Neural cell (in vitro differentiated cells): ENCODE measurements around the gene ELP4. TPM values are rescaled to one million over a fixed set of nuclear protein-coding genes. Genes with fewer than 3 reads are reported as not detected.

ENCODE experiments used
- H2AFZ ChIP-seq: fragments of 200-600, 300-800 bp; sonication (generic), shearing (Covaris generic); 2 replicates; pipeline ENCODE4 v1.6.0; 2014; ENCODE audit warnings: low read depth, mild to moderate bottlenecking, antibody characterized with exemption, low read length, moderate library complexity
- H3F3A ChIP-seq: fragments of 200-600 bp; shearing (Covaris generic); 2 replicates; pipeline ENCODE4 v1.6.1; 2016; ENCODE audit warnings: mild to moderate bottlenecking, moderate library complexity, mixed read lengths, antibody characterized with exemption, low read length; ENCODE audit not compliant: insufficient read depth, poor library complexity, severe bottlenecking
- H3K27ac ChIP-seq: fragments of 200-600, 300-800 bp; sonication (generic), shearing (Covaris generic); 2 replicates; pipeline ENCODE4 v1.5.1; 2014; ENCODE audit warnings: mild to moderate bottlenecking, low read length, moderate library complexity
- H3K27me3 ChIP-seq: fragments of 300-800, 200-600 bp; sonication (generic), shearing (Covaris generic); 2 replicates; pipeline ENCODE4 v1.6.0; 2014; ENCODE audit warnings: mild to moderate bottlenecking, low read depth, low read length, moderate library complexity; ENCODE audit not compliant: insufficient read depth
- H3K36me3 ChIP-seq: fragments of 300-800, 200-600 bp; sonication (generic), shearing (Covaris generic); 2 replicates; pipeline ENCODE4 v1.5.1; 2014; ENCODE audit warnings: mild to moderate bottlenecking, antibody characterized with exemption, low read length, moderate library complexity; ENCODE audit not compliant: insufficient read depth
- H3K4me2 ChIP-seq: fragments of 300-800, 200-600 bp; sonication (generic), shearing (Covaris generic); 2 replicates; pipeline ENCODE4 v1.6.0; 2014; ENCODE audit warnings: mild to moderate bottlenecking, low read length
- H3K4me3 ChIP-seq: fragments of 300-800, 200-600 bp; sonication (generic), shearing (Covaris generic); 2 replicates; pipeline ENCODE4 v1.5.1; 2014; ENCODE audit warnings: mild to moderate bottlenecking, low read length, moderate library complexity
- H3K79me2 ChIP-seq: fragments of 200-600 bp; shearing (Covaris generic); replicated peaks from 2 replicates; pipeline ENCODE4 v1.6.0; 2014; ENCODE audit warnings: mild to moderate bottlenecking, low read length, moderate library complexity; ENCODE audit not compliant: insufficient read depth
- H3K9ac ChIP-seq: fragments of 300-800, 200-600 bp; sonication (generic), shearing (Covaris generic); 2 replicates; pipeline ENCODE4 v1.6.1; 2016; ENCODE audit warnings: mild to moderate bottlenecking, low read length, mixed read lengths
- H3K9me2 ChIP-seq: fragments of 200-600 bp; shearing (Covaris generic); 2 replicates; pipeline ENCODE4 v1.6.1; 2016; ENCODE audit warnings: mild to moderate bottlenecking, low read length, mixed read lengths; ENCODE audit not compliant: insufficient read depth
- H3K9me3 ChIP-seq: fragments of 200-600, 300-800 bp; sonication (generic), shearing (Covaris generic); 2 replicates; pipeline ENCODE4 v1.6.1; 2016; ENCODE audit warnings: mild to moderate bottlenecking, mixed run types, low read length, moderate library complexity, mixed read lengths
- H4K20me1 ChIP-seq: fragments of 200-600 bp; shearing (Covaris generic); 2 replicates; pipeline ENCODE4 v1.6.1; 2016; ENCODE audit warnings: mild to moderate bottlenecking, mixed run types; ENCODE audit not compliant: insufficient read depth
- CTCF ChIP-seq: fragments of 450-650 bp; IDR thresholded peaks from 2 replicates; pipeline ENCODE4 v1.5.1; 2014; ENCODE audit warnings: antibody characterized with exemption, mild to moderate bottlenecking, moderate library complexity; ENCODE audit not compliant: poor library complexity, severe bottlenecking
- EP300 ChIP-seq: fragments of 450-650 bp; conservative IDR thresholded peaks from 2 replicates; pipeline ENCODE4 v1.6.1; 2014; ENCODE audit warnings: antibody characterized with exemption, mild to moderate bottlenecking, moderate library complexity; ENCODE audit not compliant: poor library complexity, severe bottlenecking
- EZH2 ChIP-seq: fragments of 200-600, 300-800 bp; shearing (Covaris generic), sonication (generic); IDR thresholded peaks from 2 replicates; pipeline ENCODE4 v1.6.1; 2014; ENCODE audit warnings: antibody characterized with exemption, low read length, borderline replicate concordance, mild to moderate bottlenecking; ENCODE audit not compliant: insufficient read depth, poor library complexity, severe bottlenecking
- MXI1 ChIP-seq: fragments of 450-650 bp; conservative IDR thresholded peaks from 2 replicates; pipeline ENCODE4 v1.6.1; 2014; ENCODE audit warnings: antibody characterized with exemption, mild to moderate bottlenecking; ENCODE audit not compliant: poor library complexity, severe bottlenecking
- POLR2AphosphoS5 ChIP-seq: IDR thresholded peaks from 2 replicates; pipeline ENCODE4 v1.6.1; 2012
- RAD21 ChIP-seq: fragments of 450-650 bp; conservative IDR thresholded peaks from 2 replicates; pipeline ENCODE4 v1.6.1; 2014; ENCODE audit warnings: antibody characterized with exemption, mild to moderate bottlenecking, moderate library complexity
- REST ChIP-seq: IDR thresholded peaks from 2 replicates; pipeline ENCODE4 v1.6.1; 2012; ENCODE audit warnings: borderline replicate concordance
- SMC3 ChIP-seq: fragments of 450-650 bp; conservative IDR thresholded peaks from 2 replicates; pipeline ENCODE4 v1.6.1; 2014; ENCODE audit warnings: antibody characterized with exemption, mild to moderate bottlenecking, moderate library complexity; ENCODE audit not compliant: poor library complexity
- TAF1 ChIP-seq: IDR thresholded peaks from 2 replicates; pipeline ENCODE4 v1.6.1; 2012; ENCODE audit warnings: low read depth
- polyA plus RNA-seq: library from polyadenylated mRNA; depleted of rRNA; stranded (reverse); fragments of >200 nt; gene quantifications from 2 replicates; pipeline ENCODE4 v1.2.3, GENCODE V29; 2014

The ELP4 gene
- polyA plus RNA-seq, 1 donor from 2014 or later: 30.4 TPM

- no peaks in the 10 kb centered on the region for H3K9me3 ChIP-seq
- H3K9ac ChIP-seq: no peak overlapping the region
- H4K20me1 ChIP-seq: no peaks in the 10 kb centered on the region
- H3K36me3 ChIP-seq: peaks cover 12% of the 10 kb centered on the region
- H3K27ac ChIP-seq: no peak overlapping the region
- H3K9me2 ChIP-seq: no peaks in the 10 kb centered on the region
- H2AFZ ChIP-seq: no peak overlapping the region
- peaks cover 5% of the 10 kb centered on the region for H3K79me2 ChIP-seq
- no peak overlapping the region for H3K4me2 ChIP-seq
- TF ChIP-seq MXI1 (no peak), POLR2AphosphoS5 (no peak), SMC3 (no peak), EP300 (no peak), CTCF (no peak), RAD21 (no peak)
- H3K27me3 ChIP-seq: no peaks in the 10 kb centered on the region
- no peaks in the 10 kb centered on the region for H3F3A ChIP-seq
- no peak overlapping the region for H3K4me3 ChIP-seq
Measured at GRCh38 chr11:31796499-31797189, 287.1 kb downstream of the ELP4 start.

- TF ChIP-seq RAD21 (no peak), POLR2AphosphoS5 (no peak), EZH2 (no peak), EP300 (no peak), REST (no peak), MXI1 (no peak), TAF1 (no peak), CTCF (no peak)
- H3K27ac ChIP-seq: no peak overlapping the region
- H3K9me3 ChIP-seq: no peaks in the 10 kb centered on the region
- H3K27me3 ChIP-seq: no peaks in the 10 kb centered on the region
- H3K4me2 ChIP-seq: no peak overlapping the region
- no peak overlapping the region for H3K9ac ChIP-seq
- no peaks in the 10 kb centered on the region for H3F3A ChIP-seq
- peaks cover 12% of the 10 kb centered on the region for H3K36me3 ChIP-seq
- no peak overlapping the region for H3K4me3 ChIP-seq
- no peaks in the 10 kb centered on the region for H3K9me2 ChIP-seq
- peaks cover 11% of the 10 kb centered on the region for H3K79me2 ChIP-seq
- no peak overlapping the region for H2AFZ ChIP-seq
- no peaks in the 10 kb centered on the region for H4K20me1 ChIP-seq
Measured at GRCh38 chr11:31797190-31798056, 287.9 kb downstream of the ELP4 start.
